ENCODE data around the gene CAST. TPM values are rescaled to one million over a fixed set of nuclear protein-coding genes. Genes with fewer than 3 reads are reported as not detected.

The CAST gene
- polyA plus RNA-seq, 2 of the 4 experiments (the other 2 are of a cell fraction): 163 to 257 TPM

DNA sequence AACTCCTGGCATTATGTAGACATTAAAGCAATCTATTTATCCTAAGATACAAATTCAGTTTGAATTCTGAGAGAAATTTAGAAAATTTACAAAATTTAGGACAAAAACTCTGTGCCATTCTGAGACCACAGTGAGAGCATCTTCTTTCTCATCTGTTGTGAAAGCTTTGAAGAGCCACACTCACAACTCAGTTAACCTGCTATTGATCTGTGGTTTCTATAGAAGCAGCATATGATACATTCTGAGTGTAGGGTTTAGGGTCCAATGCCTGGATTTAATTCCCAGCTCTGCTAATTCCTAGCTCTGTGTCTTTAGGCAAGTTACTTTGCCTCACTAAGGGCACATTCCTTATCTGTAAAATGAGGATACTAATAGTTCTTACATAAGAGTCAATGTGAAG, 21.6 kb downstream of the CAST start (continued):
- TF ChIP-seq, protein P1, sequence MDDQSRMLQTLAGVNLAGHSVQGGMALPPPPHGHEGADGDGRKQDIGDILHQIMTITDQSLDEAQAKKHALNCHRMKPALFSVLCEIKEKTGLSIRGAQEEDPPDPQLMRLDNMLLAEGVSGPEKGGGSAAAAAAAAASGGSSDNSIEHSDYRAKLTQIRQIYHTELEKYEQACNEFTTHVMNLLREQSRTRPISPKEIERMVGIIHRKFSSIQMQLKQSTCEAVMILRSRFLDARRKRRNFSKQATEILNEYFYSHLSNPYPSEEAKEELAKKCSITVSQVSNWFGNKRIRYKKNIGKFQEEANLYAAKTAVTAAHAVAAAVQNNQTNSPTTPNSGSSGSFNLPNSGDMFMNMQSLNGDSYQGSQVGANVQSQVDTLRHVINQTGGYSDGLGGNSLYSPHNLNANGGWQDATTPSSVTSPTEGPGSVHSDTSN (IDR thresholded peaks at IDR 0.05): no peak
- TF ChIP-seq PHF8 (IDR thresholded peaks at IDR 0.05; ENCODE audit: borderline replicate concordance, low read depth): no peak
- no peak for TF ChIP-seq TFCP2L1 (CRISPR knock-in tag; IDR thresholded peaks at IDR 0.05)
- TF ChIP-seq ZFP36 (IDR thresholded peaks at IDR 0.05; ENCODE audit: borderline replicate concordance, partially characterized antibody): no peak

DNA sequence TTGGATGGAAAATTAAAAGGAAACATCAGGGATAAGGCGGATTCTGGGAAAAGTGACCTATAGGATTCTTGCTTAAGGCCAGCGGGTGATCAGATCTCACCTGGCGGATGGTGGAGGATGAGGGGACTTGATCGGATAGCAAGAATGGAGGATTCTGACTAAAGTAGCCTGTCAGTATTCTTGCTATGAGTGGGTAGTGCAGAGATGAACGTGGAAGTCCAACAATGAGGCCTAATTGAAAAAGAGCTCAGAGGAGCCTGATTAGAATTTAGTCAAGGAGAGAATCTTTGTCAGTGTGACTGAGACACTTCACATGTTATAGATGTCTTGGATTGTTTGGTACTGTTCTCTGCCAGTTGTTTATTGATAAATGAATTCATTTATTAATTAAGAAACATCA, 24.9 kb downstream of the CAST start:
- ChIA-PET POLR2A (interaction anchor here (1.5 kb wide), 1 partner anchor 25 kb away, joined by 4 read pairs; the partner anchor contains the start of gene CAST), CTCF (interaction anchor here (0.6 to 13.6 kb wide), 21 partner anchors 8 to 1042 kb away, joined by 3 to 155 read pairs (median 5); no protein-coding TSS in a partner anchor)
- H3K9me3 ChIP-seq: no peaks in the 10 kb centered on the region
- no peak for DNase-seq (ENCODE audit: low read depth in 1 of 2, low spot score in 1 of 2)
- no peak overlapping the region for H3K4me3 ChIP-seq
- peaks cover 40% of the 10 kb centered on the region; the same call in 2 of the 3 replicates for H3K4me1 ChIP-seq
- peak overlapping the region; percentile 79; the same call in 2 of the 3 replicates for H3K4me2 ChIP-seq
- 94% methylated on average over 5 of the region's 5 CpGs for WGBS (ENCODE audit: missing lambda C conversion rate)
- no peak for FAIRE-seq
- peak in 1 of 2 experiments; percentile 36; a peak in 4 of 6 replicates for ATAC-seq
- H3K27ac ChIP-seq: peak overlapping the region in 1 of 2 experiments; percentile 50; a peak in 2 of 6 replicates
- TF ChIP-seq, protein P2, sequence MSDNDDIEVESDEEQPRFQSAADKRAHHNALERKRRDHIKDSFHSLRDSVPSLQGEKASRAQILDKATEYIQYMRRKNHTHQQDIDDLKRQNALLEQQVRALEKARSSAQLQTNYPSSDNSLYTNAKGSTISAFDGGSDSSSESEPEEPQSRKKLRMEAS (IDR thresholded peaks at IDR 0.05): no peak
- no peak for TF ChIP-seq CBX2 (IDR thresholded peaks at IDR 0.05; ENCODE audit: borderline replicate concordance, low read depth)
- TF ChIP-seq HEYL (CRISPR knock-in tag; IDR thresholded peaks at IDR 0.05): no peak
- no peak for TF ChIP-seq CHD2 (IDR thresholded peaks at IDR 0.05; ENCODE audit: low read length, partially characterized antibody)
- no peak for TF ChIP-seq POLR2A (IDR thresholded peaks at IDR 0.05; ENCODE audit: low read length)
- no peak for TF ChIP-seq EP300 (IDR thresholded peaks at IDR 0.05)
- no peak for TF ChIP-seq HDAC2 (IDR thresholded peaks at IDR 0.05)
- no peak for TF ChIP-seq EHMT2 (IDR thresholded peaks at IDR 0.05; ENCODE audit: low read depth)

DNA sequence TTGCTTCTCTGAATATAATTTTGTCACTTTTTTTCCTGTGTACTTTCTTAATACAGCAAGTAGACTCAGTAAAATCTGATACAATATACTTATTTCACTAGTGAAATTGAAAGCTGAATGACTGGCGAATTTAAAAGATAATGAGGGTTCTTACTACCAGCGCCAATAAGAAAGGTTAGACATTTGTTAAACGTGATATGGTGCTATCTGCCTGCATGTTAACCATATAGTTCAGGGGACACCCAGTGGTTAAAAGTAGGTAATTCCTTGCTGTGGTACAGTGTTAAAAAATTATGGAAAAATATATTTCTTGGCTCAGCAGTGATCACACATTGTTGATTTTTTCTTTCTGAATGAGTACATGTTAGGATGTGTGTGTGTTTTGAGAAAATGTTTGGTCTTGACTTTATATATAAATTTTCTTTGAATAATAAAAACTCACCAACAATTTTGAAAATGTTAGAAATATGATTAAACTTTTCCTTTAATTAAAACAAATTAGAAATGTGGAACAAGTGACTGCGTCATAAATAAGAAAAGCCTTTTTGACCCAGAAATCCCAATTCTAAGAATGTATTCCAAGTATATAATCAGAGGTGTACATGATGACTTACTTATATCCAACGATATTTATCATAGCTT, 25.8 kb downstream of the CAST start:
- DNase-seq (ENCODE audit: low read depth in 1 of 2, low spot score in 1 of 2) (peak; percentile 72 to 79), ATAC-seq (peak; percentile 88 to 95), FAIRE-seq (no peak)
- peak overlapping the region; percentile 11; the same call in 1 of the 3 replicates for H3K4me3 ChIP-seq
- WGBS (ENCODE audit: missing lambda C conversion rate): 40% methylated on average over 5 of the region's 5 CpGs
- H3K4me2 ChIP-seq: peak overlapping the region; percentile 79
- H3K4me1 ChIP-seq: peaks cover 44% of the 10 kb centered on the region; the same call in 2 of the 3 replicates
- peak overlapping the region in 1 of 2 experiments; percentile 47; a peak in 1 of 6 replicates for H3K27ac ChIP-seq
- CTCF ChIA-PET: interaction anchor here (0.6 to 13.6 kb wide), 21 partner anchors 9 to 343 kb away, joined by 3 to 155 read pairs (median 5); no protein-coding TSS in a partner anchor
- no peaks in the 10 kb centered on the region for H3K9me3 ChIP-seq
- POLR2A ChIA-PET: interaction anchor here (1.5 kb wide), 1 partner anchor 26 kb away, joined by 4 read pairs; the partner anchor contains the start of gene CAST
- TF ChIP-seq, protein P1 (IDR thresholded peaks at IDR 0.05): no peak
- no peak for TF ChIP-seq HOXB5 (CRISPR knock-in tag; IDR thresholded peaks at IDR 0.05)
- TF ChIP-seq, protein P3, sequence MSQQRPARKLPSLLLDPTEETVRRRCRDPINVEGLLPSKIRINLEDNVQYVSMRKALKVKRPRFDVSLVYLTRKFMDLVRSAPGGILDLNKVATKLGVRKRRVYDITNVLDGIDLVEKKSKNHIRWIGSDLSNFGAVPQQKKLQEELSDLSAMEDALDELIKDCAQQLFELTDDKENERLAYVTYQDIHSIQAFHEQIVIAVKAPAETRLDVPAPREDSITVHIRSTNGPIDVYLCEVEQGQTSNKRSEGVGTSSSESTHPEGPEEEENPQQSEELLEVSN (IDR thresholded peaks at IDR 0.05; ENCODE audit: borderline replicate concordance, low read depth): no peak
- no peak for TF ChIP-seq FOXS1 (CRISPR knock-in tag; IDR thresholded peaks at IDR 0.05)
- no peak for TF ChIP-seq RARB (CRISPR knock-in tag; IDR thresholded peaks at IDR 0.05)
- TF ChIP-seq, protein P4, sequence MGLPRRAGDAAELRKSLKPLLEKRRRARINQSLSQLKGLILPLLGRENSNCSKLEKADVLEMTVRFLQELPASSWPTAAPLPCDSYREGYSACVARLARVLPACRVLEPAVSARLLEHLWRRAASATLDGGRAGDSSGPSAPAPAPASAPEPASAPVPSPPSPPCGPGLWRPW (IDR thresholded peaks at IDR 0.05): no peak
- TF ChIP-seq FOSB (CRISPR knock-in tag; IDR thresholded peaks at IDR 0.05): no peak
- TF ChIP-seq, protein P5, sequence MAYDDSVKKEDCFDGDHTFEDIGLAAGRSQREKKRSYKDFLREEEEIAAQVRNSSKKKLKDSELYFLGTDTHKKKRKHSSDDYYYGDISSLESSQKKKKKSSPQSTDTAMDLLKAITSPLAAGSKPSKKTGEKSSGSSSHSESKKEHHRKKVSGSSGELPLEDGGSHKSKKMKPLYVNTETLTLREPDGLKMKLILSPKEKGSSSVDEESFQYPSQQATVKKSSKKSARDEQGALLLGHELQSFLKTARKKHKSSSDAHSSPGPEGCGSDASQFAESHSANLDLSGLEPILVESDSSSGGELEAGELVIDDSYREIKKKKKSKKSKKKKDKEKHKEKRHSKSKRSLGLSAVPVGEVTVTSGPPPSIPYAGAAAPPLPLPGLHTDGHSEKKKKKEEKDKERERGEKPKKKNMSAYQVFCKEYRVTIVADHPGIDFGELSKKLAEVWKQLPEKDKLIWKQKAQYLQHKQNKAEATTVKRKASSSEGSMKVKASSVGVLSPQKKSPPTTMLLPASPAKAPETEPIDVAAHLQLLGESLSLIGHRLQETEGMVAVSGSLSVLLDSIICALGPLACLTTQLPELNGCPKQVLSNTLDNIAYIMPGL (CRISPR knock-in tag; IDR thresholded peaks at IDR 0.05; ENCODE audit: borderline replicate concordance): no peak
- no peak for TF ChIP-seq EHF (CRISPR knock-in tag; IDR thresholded peaks at IDR 0.05)
- TF ChIP-seq KDM1A (IDR thresholded peaks at IDR 0.05; ENCODE audit: low read depth): no peak
- TF ChIP-seq, protein P6, sequence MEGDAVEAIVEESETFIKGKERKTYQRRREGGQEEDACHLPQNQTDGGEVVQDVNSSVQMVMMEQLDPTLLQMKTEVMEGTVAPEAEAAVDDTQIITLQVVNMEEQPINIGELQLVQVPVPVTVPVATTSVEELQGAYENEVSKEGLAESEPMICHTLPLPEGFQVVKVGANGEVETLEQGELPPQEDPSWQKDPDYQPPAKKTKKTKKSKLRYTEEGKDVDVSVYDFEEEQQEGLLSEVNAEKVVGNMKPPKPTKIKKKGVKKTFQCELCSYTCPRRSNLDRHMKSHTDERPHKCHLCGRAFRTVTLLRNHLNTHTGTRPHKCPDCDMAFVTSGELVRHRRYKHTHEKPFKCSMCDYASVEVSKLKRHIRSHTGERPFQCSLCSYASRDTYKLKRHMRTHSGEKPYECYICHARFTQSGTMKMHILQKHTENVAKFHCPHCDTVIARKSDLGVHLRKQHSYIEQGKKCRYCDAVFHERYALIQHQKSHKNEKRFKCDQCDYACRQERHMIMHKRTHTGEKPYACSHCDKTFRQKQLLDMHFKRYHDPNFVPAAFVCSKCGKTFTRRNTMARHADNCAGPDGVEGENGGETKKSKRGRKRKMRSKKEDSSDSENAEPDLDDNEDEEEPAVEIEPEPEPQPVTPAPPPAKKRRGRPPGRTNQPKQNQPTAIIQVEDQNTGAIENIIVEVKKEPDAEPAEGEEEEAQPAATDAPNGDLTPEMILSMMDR (IDR thresholded peaks at IDR 0.05): peak; percentile 79
- TF ChIP-seq NPAS2 (CRISPR knock-in tag; IDR thresholded peaks at IDR 0.05; ENCODE audit: borderline replicate concordance): no peak
- TF ChIP-seq JUN (IDR thresholded peaks at IDR 0.05): no peak
- TF ChIP-seq JUNB (IDR thresholded peaks at IDR 0.05): no peak
- peak; percentile 87 for TF ChIP-seq SMC3 (IDR thresholded peaks at IDR 0.05)
- no peak for TF ChIP-seq EP300 (IDR thresholded peaks at IDR 0.05)
- TF ChIP-seq SREBF2 (IDR thresholded peaks at IDR 0.05): no peak
- peak; percentile 85 to 88 for TF ChIP-seq RAD21 (conservative IDR thresholded peaks at IDR 0.05 in 1 of 2, IDR thresholded peaks at IDR 0.05 in 1 of 2)
